T-helper 17 cell (primary cell): ENCODE data around the gene MYO5B. TPM values are rescaled to one million over a fixed set of nuclear protein-coding genes. Genes with fewer than 3 reads are reported as not detected.

ENCODE experiments used
- ATAC-seq: fragments of 150-1000 bp; cut with Tn5 transposase; 2 replicates; pipeline ENCODE4 v1.10.0; 2021; ENCODE audit warnings: mild to moderate bottlenecking, moderate library complexity
- DNase-seq, 3 donors: peaks; one replicate each; pipeline versions ENCODE4 v3.0.0 to v3.0.0-alpha.2; 2020 to 2021
- H3K9me3 ChIP-seq: one replicate; pipeline ENCODE4 v1.7.0; 2013; ENCODE audit warnings: low read length, mild to moderate bottlenecking; ENCODE audit not compliant: control insufficient read depth, poor library complexity, severe bottlenecking
- H3K27ac Mint-ChIP-seq: one replicate; pipeline ENCODE4 v1.8.0; 2022; ENCODE audit warnings: mild to moderate bottlenecking, moderate library complexity, mixed read lengths
- H3K27me3 Mint-ChIP-seq: one replicate; pipeline ENCODE4 v1.8.0; 2022; ENCODE audit warnings: mixed read lengths
- H3K36me3 Mint-ChIP-seq: one replicate; pipeline ENCODE4 v1.8.0; 2022; ENCODE audit warnings: low read depth, mixed read lengths
- H3K4me1 Mint-ChIP-seq: one replicate; pipeline ENCODE4 v1.8.0; 2022; ENCODE audit warnings: mild to moderate bottlenecking, mixed read lengths
- H3K4me3 Mint-ChIP-seq: one replicate; pipeline ENCODE4 v1.8.0; 2022; ENCODE audit warnings: mild to moderate bottlenecking, moderate library complexity, mixed read lengths
- total RNA-seq, 4 donors: library from RNA in 2 of 4; stranded (reverse) in 2 of 4; gene quantifications; one replicate each; pipeline ENCODE4 v1.2.3 and lab custom pipeline; 2022 to 2026

MYO5B gene
- total RNA-seq, 2 donors from 2014 or later, result 0.12 TPM; not detected in 1

DNA sequence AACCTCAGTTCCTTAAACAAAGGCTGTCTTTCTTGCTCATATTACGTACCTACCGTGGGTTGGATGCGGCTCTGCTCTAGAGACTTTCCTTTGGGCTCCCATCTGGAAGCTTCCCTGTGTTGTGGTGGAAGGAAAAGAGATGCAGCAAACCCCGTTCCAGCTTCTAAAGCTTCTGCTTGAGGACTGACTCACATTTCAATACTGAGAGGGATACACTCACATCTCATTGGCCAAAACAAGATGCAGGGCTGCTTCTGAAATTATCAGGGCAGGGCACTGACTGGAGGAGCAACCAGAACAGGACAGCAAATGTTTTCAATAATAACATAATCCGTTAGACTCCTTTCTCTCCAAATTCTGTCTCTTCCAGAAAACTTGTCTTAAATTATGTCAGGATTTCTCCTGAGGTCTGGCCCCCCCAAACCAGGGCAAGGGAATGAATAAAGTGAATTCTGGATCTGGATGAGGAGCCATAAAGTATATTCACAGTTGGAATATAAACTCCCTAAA lies 4.5 kb upstream of the MYO5B start:
- H3K9me3 ChIP-seq, result no peaks in the 10 kb centered on the region
- DNase-seq (no peak), ATAC-seq (no peak)
- H3K36me3 Mint-ChIP-seq, result peaks cover 7% of the 10 kb centered on the region
- H3K4me3 Mint-ChIP-seq, result no peak overlapping the region
- peaks cover 68% of the 10 kb centered on the region for H3K27me3 Mint-ChIP-seq
- no peak overlapping the region for H3K27ac Mint-ChIP-seq
- H3K4me1 Mint-ChIP-seq, result peaks cover 14% of the 10 kb centered on the region

DNA sequence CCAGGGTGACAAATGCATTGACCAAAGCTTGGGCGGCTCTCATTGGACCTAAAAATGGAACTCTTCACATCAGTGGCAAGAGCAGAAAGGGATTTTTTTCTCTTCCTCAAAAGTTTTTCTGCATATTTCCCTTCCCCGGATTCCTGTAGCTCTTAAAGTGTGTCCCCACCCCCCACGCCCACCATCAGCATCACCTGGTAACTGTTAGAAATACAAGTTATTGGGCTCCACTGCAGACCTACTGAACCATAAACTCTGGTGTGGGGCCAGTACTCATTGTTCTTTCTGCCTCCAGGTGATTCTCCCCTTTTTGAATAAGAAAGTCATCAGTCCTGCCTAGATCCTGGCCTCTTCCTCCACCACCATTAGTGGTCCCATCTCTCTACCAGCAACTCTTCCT lies 1.3 kb upstream of the MYO5B start:
- Mint-ChIP-seq H3K27ac (no peak overlapping the region), H3K4me1 (peaks cover 10% of the 10 kb centered on the region), H3K27me3 (peaks cover 75% of the 10 kb centered on the region), H3K4me3 (peak overlapping the region; percentile 75), H3K36me3 (peaks cover 7% of the 10 kb centered on the region)
- no peak for ATAC-seq
- H3K9me3 ChIP-seq, result no peaks in the 10 kb centered on the region
- no peak for DNase-seq

DNA sequence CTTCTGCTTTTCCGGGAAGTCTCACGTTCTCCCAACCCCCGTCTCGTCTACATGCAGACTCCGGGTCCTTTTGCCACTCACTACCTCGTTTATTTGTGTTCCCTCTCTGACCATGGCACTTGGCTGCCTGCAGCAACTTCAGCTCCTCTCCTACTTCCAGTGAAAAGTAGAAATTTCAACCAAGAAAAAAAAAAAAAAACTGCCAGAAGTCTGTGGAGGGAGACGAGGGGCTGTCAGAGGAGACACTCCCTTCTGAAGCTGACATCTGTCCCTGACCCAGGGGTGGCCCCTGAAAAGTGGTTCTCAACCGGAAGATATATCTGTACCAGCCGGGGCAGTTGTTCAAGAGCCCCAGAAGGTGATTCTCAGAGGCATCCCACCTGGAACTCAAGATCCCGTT lies 742 bp upstream of the MYO5B start:
- Mint-ChIP-seq H3K4me3 (peak overlapping the region; percentile 77), H3K27me3 (peaks cover 79% of the 10 kb centered on the region), H3K27ac (no peak overlapping the region), H3K4me1 (peaks cover 10% of the 10 kb centered on the region), H3K36me3 (peaks cover 7% of the 10 kb centered on the region)
- no peak for DNase-seq
- no peak for ATAC-seq
- H3K9me3 ChIP-seq, result no peaks in the 10 kb centered on the region

DNA sequence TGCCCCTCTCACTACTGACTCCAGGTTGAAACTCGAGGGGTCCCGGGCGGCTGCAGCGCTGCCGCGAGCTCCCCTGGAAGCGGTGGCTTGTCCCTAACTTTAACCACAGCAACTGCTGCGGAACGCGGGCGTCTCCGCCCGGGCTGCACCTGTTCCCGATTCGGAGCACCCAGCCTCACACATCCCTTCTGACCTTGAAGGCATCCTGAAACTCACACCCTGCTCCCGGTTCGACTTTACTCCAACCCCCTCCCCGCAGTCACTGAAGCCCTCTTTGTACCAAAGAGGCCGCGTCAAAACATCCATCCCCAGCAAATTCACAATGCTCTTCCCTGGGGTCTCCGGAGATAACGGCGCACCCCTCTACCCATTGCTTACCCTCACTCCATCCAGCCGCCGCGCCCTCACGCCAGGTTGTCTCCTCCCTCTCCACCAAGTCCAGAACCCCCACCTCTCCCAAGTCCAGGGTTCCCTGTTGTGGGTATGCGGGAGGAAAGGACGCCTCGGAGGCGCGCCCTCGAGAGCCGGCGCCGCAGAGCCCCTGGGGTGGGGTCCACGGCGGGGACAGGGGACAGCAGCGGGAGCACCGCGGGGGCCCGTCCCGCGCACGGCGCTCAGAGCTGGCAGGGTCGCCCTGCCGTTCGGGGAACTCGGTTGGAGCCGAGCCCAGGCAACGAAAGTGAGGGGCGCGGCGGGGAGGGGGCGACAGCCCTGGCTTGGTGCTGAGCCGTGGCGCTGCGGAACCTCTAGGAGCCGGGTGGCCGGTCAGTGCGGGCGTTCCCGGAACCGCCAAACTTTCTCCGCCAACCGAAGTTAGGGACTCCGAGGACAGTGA lies 934 bp downstream of the MYO5B start:
- DNase-seq (no peak), ATAC-seq (no peak)
- peaks cover 12% of the 10 kb centered on the region for H3K4me1 Mint-ChIP-seq
- H3K9me3 ChIP-seq, result no peaks in the 10 kb centered on the region
- peaks cover 7% of the 10 kb centered on the region for H3K36me3 Mint-ChIP-seq
- no peak overlapping the region for H3K27ac Mint-ChIP-seq
- H3K4me3 Mint-ChIP-seq, result peak overlapping the region; percentile 55
- H3K27me3 Mint-ChIP-seq, result peaks cover 79% of the 10 kb centered on the region

DNA sequence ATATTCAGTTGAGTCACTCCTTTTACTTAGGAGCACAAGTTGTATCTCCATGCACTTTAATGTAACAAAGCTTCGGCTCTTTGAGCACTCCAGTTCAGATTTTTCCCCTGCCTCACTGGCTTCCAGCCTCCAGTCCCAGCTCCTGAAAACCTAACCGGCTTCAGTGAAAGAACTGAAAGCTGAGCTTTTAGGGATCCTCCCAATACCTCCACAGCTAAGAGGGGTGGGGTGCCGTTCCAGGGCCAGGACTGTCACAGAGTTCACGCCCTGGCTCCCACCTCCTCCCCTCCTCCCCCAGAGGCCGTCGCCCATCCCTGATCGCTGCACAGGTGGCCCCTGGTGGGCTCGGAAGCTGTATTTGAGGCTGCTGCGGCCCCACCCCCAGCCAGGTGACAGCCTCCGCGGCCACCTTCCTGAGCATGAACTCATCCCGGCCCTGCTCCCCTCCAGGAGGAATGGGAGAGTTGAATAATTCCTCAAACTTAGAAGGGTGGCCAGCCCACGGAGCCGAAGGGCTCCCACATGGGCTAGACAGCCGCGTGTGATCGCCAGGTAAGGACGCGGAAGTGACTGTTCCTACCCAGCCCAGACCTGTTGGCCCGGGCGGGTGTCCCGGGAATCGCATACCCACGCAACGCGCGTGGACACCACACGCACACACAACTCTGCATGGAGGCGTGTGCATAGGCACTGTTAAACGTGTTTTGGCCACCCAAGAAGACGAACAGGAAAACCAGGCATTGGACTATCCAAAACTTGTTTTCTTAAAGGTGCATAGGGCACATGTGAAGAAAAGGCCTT lies 1.8 kb downstream of the MYO5B start:
- DNase-seq, result no peak
- Mint-ChIP-seq H3K4me3 (peak overlapping the region; percentile 55), H3K36me3 (peaks cover 8% of the 10 kb centered on the region), H3K27ac (no peak overlapping the region), H3K27me3 (peaks cover 78% of the 10 kb centered on the region), H3K4me1 (peaks cover 12% of the 10 kb centered on the region)
- ATAC-seq, result no peak
- no peaks in the 10 kb centered on the region for H3K9me3 ChIP-seq

DNA sequence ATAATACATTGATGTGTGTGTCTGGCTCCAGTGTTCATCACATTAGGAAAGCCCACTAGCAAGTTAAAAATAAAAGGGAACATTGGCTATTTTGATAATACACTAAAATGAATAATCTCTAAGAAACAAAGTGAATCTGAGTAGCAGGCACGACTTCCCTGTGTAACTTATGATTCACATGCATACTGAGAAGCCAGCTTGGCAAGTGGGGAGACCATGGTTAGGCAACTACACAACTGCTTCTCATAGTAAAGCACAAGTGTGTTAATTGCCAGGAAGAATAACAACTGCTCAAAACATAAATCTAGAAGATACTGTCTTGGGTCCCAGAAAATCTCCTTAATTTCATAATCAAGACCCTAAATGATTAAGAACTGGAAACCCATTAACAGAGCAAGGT lies 4.0 kb downstream of the MYO5B start:
- ATAC-seq, result no peak
- H3K4me1 Mint-ChIP-seq, result peaks cover 12% of the 10 kb centered on the region
- peaks cover 71% of the 10 kb centered on the region for H3K27me3 Mint-ChIP-seq
- H3K27ac Mint-ChIP-seq, result no peak overlapping the region
- H3K36me3 Mint-ChIP-seq, result peaks cover 4% of the 10 kb centered on the region
- no peak for DNase-seq
- no peaks in the 10 kb centered on the region for H3K9me3 ChIP-seq
- H3K4me3 Mint-ChIP-seq, result no peak overlapping the region

DNA sequence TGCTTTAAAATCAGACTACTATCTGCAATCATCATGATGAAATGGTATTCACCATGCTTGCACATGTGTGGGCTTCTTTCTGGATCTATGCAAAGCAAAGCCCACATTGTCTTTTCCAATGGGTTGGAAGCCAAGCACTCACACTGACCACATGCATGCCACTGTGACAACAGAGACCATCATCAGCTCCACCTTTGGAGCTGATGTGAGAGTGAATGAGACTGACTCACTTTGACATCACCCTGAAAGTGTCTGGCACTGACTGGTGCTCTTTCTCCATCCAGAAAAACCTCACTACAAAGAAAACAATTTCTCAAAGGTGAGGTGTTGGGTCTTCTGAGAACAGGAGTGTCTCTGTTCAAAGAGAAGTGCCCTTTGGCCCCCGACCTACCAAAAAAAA lies 4.7 kb downstream of the MYO5B start:
- ATAC-seq (no peak), DNase-seq (no peak)
- no peaks in the 10 kb centered on the region for H3K9me3 ChIP-seq
- Mint-ChIP-seq H3K27me3 (peaks cover 64% of the 10 kb centered on the region), H3K4me3 (no peak overlapping the region), H3K4me1 (peaks cover 9% of the 10 kb centered on the region), H3K27ac (no peak overlapping the region), H3K36me3 (peaks cover 2% of the 10 kb centered on the region)

DNA sequence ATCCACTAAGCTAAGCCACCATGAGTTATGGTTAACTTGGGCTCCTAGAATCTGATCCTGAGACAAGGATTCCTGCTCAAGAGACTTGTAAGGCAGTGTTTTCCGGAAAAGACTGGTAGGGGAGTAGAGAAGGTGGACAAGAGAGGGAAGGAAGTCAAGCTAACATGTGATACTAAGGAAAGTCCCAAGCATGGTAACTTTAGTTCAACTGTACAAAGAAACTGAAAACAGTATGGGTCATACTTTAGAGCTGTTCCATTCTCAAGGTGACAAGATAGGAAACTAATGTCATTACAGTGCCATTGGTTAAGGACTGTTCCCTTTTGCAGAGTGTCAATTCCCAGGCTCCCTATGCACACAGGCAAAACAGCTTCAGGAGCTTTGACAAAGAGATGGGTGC lies 5.8 kb downstream of the MYO5B start:
- ATAC-seq (no peak), DNase-seq (no peak)
- Mint-ChIP-seq H3K4me1 (peaks cover 9% of the 10 kb centered on the region), H3K36me3 (peaks cover 2% of the 10 kb centered on the region), H3K27ac (no peak overlapping the region), H3K4me3 (no peak overlapping the region), H3K27me3 (peaks cover 68% of the 10 kb centered on the region)
- no peaks in the 10 kb centered on the region for H3K9me3 ChIP-seq

DNA sequence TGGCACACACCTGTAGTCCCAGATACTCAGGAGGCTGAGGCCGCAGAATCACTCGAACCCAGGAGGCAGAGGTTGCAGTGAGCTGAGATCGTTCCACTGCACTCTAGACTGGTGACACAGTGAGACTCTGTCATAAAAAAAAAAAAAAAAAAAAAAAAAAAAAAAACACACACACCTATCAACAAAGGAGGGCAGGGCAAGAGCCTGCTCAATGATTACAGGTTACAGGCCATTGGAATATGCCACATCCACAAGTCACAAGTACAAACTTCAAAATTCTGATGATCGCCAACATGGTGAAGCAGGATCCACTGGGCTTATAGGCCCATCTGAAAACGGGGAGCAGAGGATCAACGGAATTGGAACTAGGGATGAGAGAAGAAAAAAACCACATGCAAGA lies 6.3 kb downstream of the MYO5B start:
- ATAC-seq, result no peak
- Mint-ChIP-seq H3K27ac (no peak overlapping the region), H3K4me1 (peaks cover 7% of the 10 kb centered on the region), H3K4me3 (no peak overlapping the region), H3K36me3 (peaks cover 2% of the 10 kb centered on the region), H3K27me3 (peaks cover 69% of the 10 kb centered on the region)
- DNase-seq, result no peak
- H3K9me3 ChIP-seq, result no peaks in the 10 kb centered on the region

DNA sequence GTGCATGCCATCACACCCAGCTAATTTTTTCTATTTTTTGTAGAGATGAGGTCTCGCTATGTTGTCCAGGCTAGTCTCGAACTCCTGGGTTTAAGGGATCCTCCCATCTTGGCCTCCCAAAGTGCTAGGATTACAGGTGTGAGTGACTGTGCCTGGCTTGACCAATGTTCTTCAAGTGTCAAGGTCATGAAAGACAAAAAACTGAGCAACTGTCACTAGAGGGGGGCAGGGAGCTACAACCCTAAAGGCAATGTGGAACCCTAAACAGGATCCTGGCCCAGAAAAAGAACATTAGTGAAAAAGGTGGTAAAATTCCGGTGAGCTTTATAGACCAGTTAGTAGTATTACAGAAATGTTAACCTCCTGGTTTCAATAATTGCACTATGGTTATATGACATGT lies 7.3 kb downstream of the MYO5B start:
- Mint-ChIP-seq H3K4me3 (no peak overlapping the region), H3K36me3 (peaks cover 2% of the 10 kb centered on the region), H3K4me1 (peaks cover 7% of the 10 kb centered on the region), H3K27me3 (peaks cover 64% of the 10 kb centered on the region), H3K27ac (no peak overlapping the region)
- ATAC-seq (no peak), DNase-seq (no peak)
- H3K9me3 ChIP-seq, result no peaks in the 10 kb centered on the region

DNA sequence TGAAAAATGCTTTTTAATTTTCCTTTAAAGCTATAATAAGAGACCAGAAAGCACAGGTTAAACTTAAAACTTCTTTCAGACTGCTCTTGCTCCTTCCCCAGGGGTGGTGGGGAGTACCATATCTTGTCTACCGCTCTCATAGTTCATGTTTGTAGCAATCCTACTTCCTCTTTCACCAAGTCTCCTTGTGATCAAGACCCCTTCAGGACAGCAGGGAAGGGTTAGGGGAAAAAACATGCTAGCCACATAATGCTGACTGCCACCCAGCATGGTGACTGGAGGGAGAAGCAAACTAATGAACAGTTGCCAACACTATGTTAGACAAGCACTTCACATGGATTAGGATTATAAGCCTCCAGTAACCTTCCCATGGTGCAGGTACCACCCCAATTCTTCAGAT lies 8.6 kb downstream of the MYO5B start:
- H3K9me3 ChIP-seq, result no peaks in the 10 kb centered on the region
- Mint-ChIP-seq H3K27me3 (peaks cover 54% of the 10 kb centered on the region), H3K4me1 (peaks cover 7% of the 10 kb centered on the region), H3K4me3 (no peak overlapping the region), H3K27ac (no peak overlapping the region), H3K36me3 (peaks cover 2% of the 10 kb centered on the region)
- ATAC-seq (no peak), DNase-seq (no peak)

DNA sequence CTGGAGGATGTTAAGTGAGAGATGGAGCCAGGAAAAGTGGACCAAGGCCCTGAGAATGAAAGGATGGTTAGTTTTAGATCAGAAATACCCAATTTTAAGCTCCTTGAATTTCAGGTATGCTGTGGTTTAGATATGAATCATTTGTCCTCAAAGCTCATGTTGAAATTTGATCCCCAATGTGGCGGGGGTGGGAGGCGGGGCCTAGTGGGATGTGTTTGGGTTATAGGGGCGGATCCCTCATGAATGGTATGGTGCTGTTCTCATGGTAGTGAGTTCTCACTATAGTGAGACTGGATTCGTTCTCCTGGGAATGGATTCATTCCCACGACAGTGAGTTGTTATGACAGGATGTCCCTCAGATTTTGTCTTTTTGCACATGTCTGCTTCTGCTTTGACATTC lies 11.4 kb downstream of the MYO5B start:
- DNase-seq (no peak), ATAC-seq (no peak)
- no peak overlapping the region for H3K4me3 Mint-ChIP-seq
- H3K27ac Mint-ChIP-seq, result no peak overlapping the region
- peaks cover 5% of the 10 kb centered on the region for H3K4me1 Mint-ChIP-seq
- H3K9me3 ChIP-seq, result no peaks in the 10 kb centered on the region
- H3K36me3 Mint-ChIP-seq, result peaks cover 2% of the 10 kb centered on the region
- H3K27me3 Mint-ChIP-seq, result peaks cover 51% of the 10 kb centered on the region

DNA sequence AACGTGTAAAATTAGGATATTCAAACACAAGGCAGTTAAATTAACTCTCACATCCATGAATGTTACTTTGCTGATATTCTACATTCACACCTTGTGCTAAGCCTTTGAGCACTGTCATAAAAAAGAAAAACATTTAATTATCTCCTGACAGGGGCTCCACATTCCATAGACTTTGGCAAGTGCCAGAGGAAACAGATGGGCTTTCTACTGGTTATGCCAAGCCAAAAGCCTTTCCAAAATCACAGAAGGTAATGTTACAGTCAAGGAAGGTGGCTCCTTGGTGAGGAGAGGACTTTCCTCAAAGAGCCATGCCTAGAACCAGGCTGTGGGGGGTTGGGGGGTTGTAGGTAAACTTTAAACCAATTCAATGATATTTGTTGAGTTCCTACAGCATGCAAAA lies 12.4 kb downstream of the MYO5B start:
- no peaks in the 10 kb centered on the region for H3K9me3 ChIP-seq
- no peak for DNase-seq
- H3K36me3 Mint-ChIP-seq, result no peaks in the 10 kb centered on the region
- H3K27me3 Mint-ChIP-seq, result peaks cover 54% of the 10 kb centered on the region
- peaks cover 2% of the 10 kb centered on the region for H3K4me1 Mint-ChIP-seq
- H3K4me3 Mint-ChIP-seq, result no peak overlapping the region
- ATAC-seq, result no peak
- no peak overlapping the region for H3K27ac Mint-ChIP-seq
